GM23338 (cell line): Measurements from ENCODE around the gene MST1. TPM values are rescaled to one million over a fixed set of nuclear protein-coding genes. Genes with fewer than 3 reads are reported as not detected.

Experiments
- ATAC-seq: fragments of 200-7000 bp; cut with Tn5 transposase; 3 replicates; pipeline ENCODE4 v1.9.1; 2020
- DNase-seq: peaks from one replicate; pipeline ENCODE4 v3.0.0-alpha.2; 2015; ENCODE audit warnings: low spot score
- H2AFZ ChIP-seq: fragments of 200-600 bp; sonication (generic); 2 replicates; pipeline ENCODE4 v1.8.0; 2016; ENCODE audit warnings: antibody characterized with exemption, mild to moderate bottlenecking, moderate library complexity
- H3F3A ChIP-seq: fragments of 200-600 bp; sonication (generic); replicated peaks from 2 replicates; pipeline ENCODE4 v1.8.0; 2017; ENCODE audit warnings: antibody characterized with exemption, mixed run types, low read depth
- H3K27ac ChIP-seq: fragments of 200-600 bp; sonication (generic); 2 replicates; pipeline ENCODE4 v1.6.1; 2016; ENCODE audit warnings: low read depth
- H3K27me3 ChIP-seq: fragments of 200-600 bp; sonication (generic); 2 replicates; pipeline ENCODE4 v1.8.0; 2016; ENCODE audit warnings: mild to moderate bottlenecking, mixed run types, moderate library complexity; ENCODE audit not compliant: insufficient read depth
- H3K36me3 ChIP-seq: fragments of 200-600 bp; sonication (generic); 2 replicates; pipeline ENCODE4 v1.8.0; 2016; ENCODE audit warnings: mild to moderate bottlenecking; ENCODE audit not compliant: insufficient read depth
- H3K4me1 ChIP-seq: fragments of 200-600 bp; sonication (generic); 2 replicates; pipeline ENCODE4 v1.8.0; 2016; ENCODE audit warnings: mild to moderate bottlenecking, moderate library complexity; ENCODE audit not compliant: insufficient read depth
- H3K4me2 ChIP-seq: fragments of 200-600 bp; sonication (generic); 2 replicates; pipeline ENCODE4 v1.7.1; 2017; ENCODE audit warnings: mixed run types
- H3K4me3 ChIP-seq: fragments of 200-600 bp; sonication (generic); 2 replicates; pipeline ENCODE4 v1.6.1; 2016; ENCODE audit warnings: mixed run types
- H3K79me2 ChIP-seq: fragments of 200-600 bp; sonication (generic); replicated peaks from 2 replicates; pipeline ENCODE4 v1.8.0; 2017; ENCODE audit warnings: mild to moderate bottlenecking; ENCODE audit not compliant: insufficient read depth
- H3K9me2 ChIP-seq: fragments of 200-600 bp; sonication (generic); 2 replicates; pipeline ENCODE4 v1.8.0; 2017; ENCODE audit not compliant: insufficient read depth
- H4K20me1 ChIP-seq: fragments of 200-600 bp; sonication (generic); replicated peaks from 2 replicates; pipeline ENCODE4 v1.8.0; 2017; ENCODE audit warnings: mild to moderate bottlenecking; ENCODE audit not compliant: insufficient read depth
- H3K27ac Mint-ChIP-seq: 2 replicates; pipeline ENCODE4 v1.8.0; 2020; ENCODE audit warnings: inconsistent platforms, mild to moderate bottlenecking, moderate library complexity, mixed read lengths
- H3K27me3 Mint-ChIP-seq: 3 replicates; pipeline ENCODE4 v1.8.0; 2022; ENCODE audit warnings: low read depth, mild to moderate bottlenecking, moderate library complexity, mixed read lengths, inconsistent platforms; ENCODE audit not compliant: insufficient read depth, poor library complexity
- H3K36me3 Mint-ChIP-seq: 3 replicates; pipeline ENCODE4 v1.8.0; 2021; ENCODE audit warnings: low read depth, mild to moderate bottlenecking, inconsistent platforms, moderate library complexity, mixed read lengths
- H3K4me1 Mint-ChIP-seq: 3 replicates; pipeline ENCODE4 v1.8.0; 2020; ENCODE audit warnings: mild to moderate bottlenecking, inconsistent platforms, mixed read lengths
- H3K4me3 Mint-ChIP-seq: 3 replicates; pipeline ENCODE4 v1.8.0; 2021; ENCODE audit warnings: moderate library complexity, mild to moderate bottlenecking, inconsistent platforms, mixed read lengths
- H3K9me3 Mint-ChIP-seq: 3 replicates; pipeline ENCODE4 v1.8.0; 2020; ENCODE audit warnings: moderate library complexity, mild to moderate bottlenecking, inconsistent platforms, mixed read lengths
- CREB1 ChIP-seq: fragments of 250-450 bp; sonication (Bioruptor Pico); IDR thresholded peaks from 2 replicates; pipeline ENCODE4 v1.5.0; 2020; ENCODE audit warnings: low read depth, mild to moderate bottlenecking, moderate library complexity
- CTCF ChIP-seq, 2 experiments: fragments of 200-600 bp in 1 of 2; sonication (generic) in 1 of 2; conservative IDR thresholded peaks; 2 replicates each; pipeline versions ENCODE4 v1.5.1 to v1.6.1; 2016 to 2017; ENCODE audit warnings: antibody characterized with exemption in 2 of 2, low read depth in 2 of 2, mild to moderate bottlenecking in 2 of 2, moderate library complexity in 1 of 2
- ETS1 ChIP-seq: IDR thresholded peaks from 2 replicates; pipeline ENCODE4 v1.6.1; 2016; ENCODE audit warnings: antibody characterized with exemption
- EZH2 ChIP-seq: fragments of 200-600 bp; sonication (generic); IDR thresholded peaks from one replicate; pipeline ENCODE4 v1.8.0; 2017; ENCODE audit warnings: antibody characterized with exemption, mild to moderate bottlenecking, low read depth; ENCODE audit not compliant: unreplicated experiment
- EZH2phosphoT487 ChIP-seq: fragments of 200-600 bp; sonication (generic); IDR thresholded peaks from one replicate; pipeline ENCODE4 v1.8.1; 2018; ENCODE audit warnings: antibody characterized with exemption; ENCODE audit not compliant: unreplicated experiment
- JUNB ChIP-seq: IDR thresholded peaks from one replicate; pipeline ENCODE4 v1.6.1; 2016; ENCODE audit warnings: antibody characterized with exemption; ENCODE audit not compliant: unreplicated experiment
- NANOG ChIP-seq: IDR thresholded peaks from 2 replicates; pipeline ENCODE4 v1.6.1; 2016; ENCODE audit warnings: antibody characterized with exemption, borderline replicate concordance
- POLR2AphosphoS5 ChIP-seq: IDR thresholded peaks from 2 replicates; pipeline ENCODE4 v1.6.1; 2016; ENCODE audit warnings: antibody characterized with exemption, low read depth
- REST ChIP-seq: IDR thresholded peaks from one replicate; pipeline ENCODE4 v1.6.1; 2018; ENCODE audit warnings: antibody characterized with exemption; ENCODE audit not compliant: unreplicated experiment
- STAT1 ChIP-seq: IDR thresholded peaks from one replicate; pipeline ENCODE4 v1.6.1; 2016; ENCODE audit warnings: antibody characterized with exemption; ENCODE audit not compliant: unreplicated experiment
- ZNF114 ChIP-seq: fragments of 250-450 bp; sonication (Bioruptor Pico); IDR thresholded peaks from 2 replicates; pipeline ENCODE4 v1.5.0; 2020; ENCODE audit warnings: mild to moderate bottlenecking, moderate library complexity
- ZNF331 ChIP-seq: fragments of 250-450 bp; sonication (Bioruptor Pico); IDR thresholded peaks from 2 replicates; pipeline ENCODE4 v1.5.0; 2020; ENCODE audit warnings: low read depth, mild to moderate bottlenecking, moderate library complexity
- ZNF462 ChIP-seq: fragments of 250-450 bp; sonication (Bioruptor Pico); IDR thresholded peaks from 2 replicates; pipeline ENCODE4 v1.5.0; 2020; ENCODE audit warnings: mild to moderate bottlenecking, moderate library complexity
- polyA plus RNA-seq: library from polyadenylated mRNA; unstranded; fragments of >200 nt; fragmentation: Nextera tagmentation; extraction: Ambion mirVana; gene quantifications from 2 replicates; pipeline ENCODE4 v1.2.1, GENCODE V29; 2016
- total RNA-seq: library from RNA; depleted of rRNA; stranded (reverse); fragments of >200 nt; shearing (Covaris generic); gene quantifications from 2 replicates; pipeline ENCODE4 v1.2.3, GENCODE V29; 2014

MST1 gene
- total and polyA plus RNA-seq, 2 experiments from 2014 or later: 5.9 to 11.1 TPM

- no peaks in the 10 kb centered on the region for H3K9me2 ChIP-seq
- TF ChIP-seq NANOG (no peak), POLR2AphosphoS5 (no peak), JUNB (no peak), ETS1 (no peak), ZNF331 (CRISPR knock-in tag) (no peak), EZH2 (no peak), CREB1 (CRISPR knock-in tag) (no peak), ZNF114 (no peak), REST (no peak), ZNF462 (CRISPR knock-in tag) (no peak), CTCF (conservative IDR thresholded peaks at IDR 0.05; ENCODE audit: low read depth in 2 of 2) (no peak), STAT1 (no peak), EZH2phosphoT487 (no peak)
- Mint-ChIP-seq H3K27me3 (peaks cover 11% of the 10 kb centered on the region), H3K4me1 (peaks cover 26% of the 10 kb centered on the region), H3K36me3 (peaks cover 28% of the 10 kb centered on the region), H3K27ac (peak overlapping the region; percentile 97), H3K9me3 (no peaks in the 10 kb centered on the region), H3K4me3 (peak overlapping the region; percentile 92)
- DNase-seq (peak; percentile 28), ATAC-seq (peak; percentile 18)
- H3K27me3 ChIP-seq: no peaks in the 10 kb centered on the region
- peaks cover 16% of the 10 kb centered on the region; the same call in 1 of the 2 replicates for H4K20me1 ChIP-seq
- peak overlapping the region; percentile 89 for H3K4me3 ChIP-seq
- peak overlapping the region; percentile 83 for H2AFZ ChIP-seq
- peaks cover 15% of the 10 kb centered on the region for H3K4me1 ChIP-seq
- peak overlapping the region; percentile 94 for H3K4me2 ChIP-seq
- H3K79me2 ChIP-seq: peaks cover 11% of the 10 kb centered on the region
- H3K27ac ChIP-seq: peak overlapping the region; percentile 99
- no peaks in the 10 kb centered on the region for H3F3A ChIP-seq
- peaks cover 9% of the 10 kb centered on the region; the same call in 1 of the 2 replicates for H3K36me3 ChIP-seq
These were observed 16.1 kb downstream of the MST1 start for GRCh38 chr3:49673121-49673714.
